GM12878 (cell line): Measurements from ENCODE around the gene GET3. TPM values are rescaled to one million over a fixed set of nuclear protein-coding genes. Genes with fewer than 3 reads are reported as not detected.
"Not testable (repeated sequence)": the region's sequence is repeated elsewhere in the genome, so short reads cannot be mapped to it uniquely, and the experiment has no call there.

Experiments
- ATAC-seq: fragments of 200-7000 bp; cut with Tn5 transposase; 3 replicates; pipeline ENCODE4 v1.9.1; 2020; ENCODE audit warnings: mild to moderate bottlenecking, moderate library complexity
- BruUV-seq: library from RNA; stranded (reverse); fragments of 400-500 nt; replicated peaks from 2 replicates; lab custom pipeline; 2021; lab: Mats Ljungman, UMichigan
- CTCF ChIA-PET: fragments of 300-600 bp; sonication (Branson Sonifier 250); formaldehyde crosslinking; extraction: SDS; loops from one replicate; lab custom pipeline; 2021; ENCODE audit warnings: inconsistent platforms; lab: Yijun Ruan, JAX
- POLR2A ChIA-PET: fragments of 350-600 bp; formaldehyde crosslinking; extraction: SDS; loops from one replicate; lab custom pipeline; 2021; ENCODE audit warnings: inconsistent platforms; lab: Charles Lee
- RAD21 ChIA-PET: fragments of 300-600 bp; sonication (Branson Sonifier 250); formaldehyde crosslinking; loops from one replicate; lab custom pipeline; 2023; ENCODE audit warnings: antibody characterized with exemption; ENCODE audit not compliant: unreplicated experiment; lab: Charles Lee
- SMC1A ChIA-PET: fragments of 300-600 bp; sonication (Branson Sonifier 250); formaldehyde crosslinking; loops from one replicate; lab custom pipeline; 2023; ENCODE audit not compliant: unreplicated experiment, uncharacterized antibody; lab: Charles Lee
- DNase-seq: peaks from one replicate; pipeline ENCODE4 v3.0.0-alpha.2; 2011; ENCODE audit warnings: low read depth, low spot score
- FAIRE-seq: peaks from 3 replicates; lab custom pipeline; 2011; peaks lifted over from hg19 to GRCh38; lab: Jason Lieb, UNC
- H2AFZ ChIP-seq: 2 replicates; pipeline ENCODE4 v1.6.0; 2011; ENCODE audit warnings: low read depth, low read length, control low read depth; ENCODE audit not compliant: control insufficient read depth
- H3K27ac ChIP-seq: 2 replicates; pipeline ENCODE4 v1.5.1; 2011; ENCODE audit warnings: control low read depth; ENCODE audit not compliant: control insufficient read depth, insufficient read depth
- H3K27me3 ChIP-seq, 2 experiments: replicated peaks in 1 of 2; 2 replicates each; pipeline versions ENCODE4 v1.6.0 to v1.6.1; 2011; ENCODE audit warnings: low read length in 1 of 2; ENCODE audit not compliant: control insufficient read depth in 2 of 2, insufficient read depth in 2 of 2
- H3K36me3 ChIP-seq, 2 experiments: 2 replicates each; pipeline ENCODE4 v1.5.1; 2011; ENCODE audit warnings: low read length in 1 of 2; ENCODE audit not compliant: control insufficient read depth in 2 of 2, insufficient read depth in 2 of 2
- H3K4me1 ChIP-seq: 2 replicates; pipeline ENCODE4 v1.6.1; 2011; ENCODE audit warnings: mild to moderate bottlenecking, low read length, moderate library complexity, mixed read lengths; ENCODE audit not compliant: control insufficient read depth, insufficient read depth
- H3K4me2 ChIP-seq: 2 replicates; pipeline ENCODE4 v1.6.0; 2011; ENCODE audit warnings: control low read depth; ENCODE audit not compliant: control insufficient read depth, insufficient read depth
- H3K4me3 ChIP-seq: fragments of 200-600 bp; sonication (generic); 2 replicates; pipeline ENCODE4 v1.5.1; 2016
- H3K79me2 ChIP-seq: 2 replicates; pipeline ENCODE4 v1.6.0; 2011; ENCODE audit warnings: low read length; ENCODE audit not compliant: control insufficient read depth, insufficient read depth
- H3K9ac ChIP-seq: 2 replicates; pipeline ENCODE4 v1.8.0; 2011; ENCODE audit warnings: low read length, control low read depth, mixed read lengths; ENCODE audit not compliant: control insufficient read depth, insufficient read depth
- H3K9me3 ChIP-seq: replicated peaks from 3 replicates; pipeline ENCODE4 v1.5.1; 2011; ENCODE audit warnings: mild to moderate bottlenecking, low read length; ENCODE audit not compliant: control insufficient read depth, insufficient read depth
- H4K20me1 ChIP-seq: 2 replicates; pipeline ENCODE4 v1.6.0; 2011; ENCODE audit not compliant: control insufficient read depth, insufficient read depth
- WGBS: methylation state at CpG from one replicate; pipeline ENCODE4 v1.1.6; 2016; ENCODE audit warnings: low lambda C conversion rate; ENCODE audit not compliant: insufficient replicate concordance, insufficient coverage; ENCODE audit errors: missing lambda C conversion rate; 5-methylcytosine and 5-hydroxymethylcytosine counted together
- in situ Hi-C: fragments of 300-500 bp; cut with MboI; formaldehyde crosslinking; loops from 9 replicates; pipeline ENCODE4 v1.14.3; 2018; ENCODE audit warnings: mixed read lengths
- intact Hi-C: fragments of 100-400 bp; cut with micrococcal nuclease; formaldehyde crosslinking; loops from one replicate; pipeline ENCODE4 v1.14.2; 2022; ENCODE audit not compliant: unreplicated experiment
- microRNA-seq: library from miRNA; unstranded; fragments of <30 nt; microRNA quantifications from one replicate; pipeline ENCODE4, GENCODE V29; 2018
- polyA plus RNA-seq, 11 experiments: library from polyadenylated mRNA; depleted of rRNA in 4 of 11; unstranded in 6 of 11; stranded (reverse) in 5 of 11; fragments of >200 nt; fragmentation: Nextera tagmentation in 4 of 11; fragmentation: Illumina TruSeq in 1 of 11; extraction: Ambion mirVana in 4 of 11; extraction: Trizol in 1 of 11; gene quantifications; 1 replicate in 1 of 11; 2 replicates in 10 of 11; pipeline versions ENCODE4 v1.2.1 to v1.2.3, GENCODE V29; 2011 to 2016; ENCODE audit warnings: inconsistent platforms in 2 of 11, missing spikeins in 2 of 11, low read depth in 1 of 11
- small RNA-seq: library from RNA; depleted of rRNA; stranded (forward); fragments of <200 nt; gene quantifications from one replicate; pipeline ENCODE3, GENCODE V24; 2014
- total RNA-seq, 4 experiments: library from RNA; depleted of rRNA in 3 of 4; stranded (reverse); fragments of >200 nt in 3 of 4; fragmentation: Illumina TruSeq in 1 of 4; extraction: Trizol in 1 of 4; gene quantifications; 2 replicates each; pipeline versions ENCODE4 v1.2.1 to v1.2.3, GENCODE V29; 2013 to 2021

Gene GET3
- total and polyA plus RNA-seq, 10 of the 15 experiments (the other 5 are each of a cell fraction or from before 2014, with no cell fraction given): 14.5 to 144 (median 97.2) TPM

GRCh38 chr19:12797607-12798006 is 60.3 kb downstream of the GET3 start:
- 85% methylated on average over 7 of the region's 7 CpGs for WGBS
- H3K4me1 ChIP-seq: peaks cover 28% of the 10 kb centered on the region
- in situ Hi-C loops: loop anchor here (5.0 kb wide), 1 partner anchor 35 kb away; no protein-coding TSS in a partner anchor

More at GRCh38 chr19:12797607-12798006, 60.3 kb downstream of the GET3 start:
- FAIRE-seq, BruUV-seq, H3K9me3 ChIP-seq, H3K9ac ChIP-seq, H3K27ac ChIP-seq, ATAC-seq, intact Hi-C loops, H3K4me3 ChIP-seq, DNase-seq, H3K36me3 ChIP-seq, H2AFZ ChIP-seq, H4K20me1 ChIP-seq, H3K4me2 ChIP-seq, H3K27me3 ChIP-seq: not testable (repeated sequence)
- POLR2A ChIA-PET: interaction anchor here (1.2 to 8.2 kb wide), 2 partner anchors 18 to 63 kb away, joined by 10 to 303 read pairs; partner anchors contain the start of genes HOOK2 and TRIR
- SMC1A ChIA-PET: interaction anchor here (0.6 to 11.5 kb wide), 7 partner anchors 18 to 1000 kb away, joined by 3 to 240 read pairs (median 4); no protein-coding TSS in a partner anchor
- peaks cover 24% of the 10 kb centered on the region for H3K79me2 ChIP-seq
- CTCF ChIA-PET: interaction anchor here (1.0 to 12.9 kb wide), 9 partner anchors 18 to 809 kb away, joined by 3 to 537 read pairs (median 4); partner anchors contain the start of genes GET3 and HOOK2
- RAD21 ChIA-PET: interaction anchor here (1.7 to 11.4 kb wide), 3 partner anchors 14 to 24 kb away, joined by 5 to 303 read pairs (median 23); partner anchors contain the start of gene HOOK2

Small RNAs within 50 kb of the gene (microRNA-seq; reads per million reads assigned to microRNA genes)
- not detected for gene MIR5684

Small RNAs within 50 kb of the gene (small RNA-seq; reads per million reads assigned to genes)
- not detected for gene MIR5684
- 41.0 reads per million, percentile 98 among the genes with 10 or more reads in this experiment for gene SNORD41

Other genes starting within 250 kb of the GET3 start
Only the 7 nearest of the 27 such genes appear.
- gene GNG14, start 49.5 kb upstream of the GET3 start, total RNA-seq (2014; rRNA removed): not detected in 2 replicates
- not detected in 2 replicates for gene GNG14, start 49.5 kb upstream of the GET3 start, total RNA-seq (2014; rRNA removed; fragmentation: Illumina TruSeq; extraction: Trizol)
- gene GNG14, start 49.5 kb upstream of the GET3 start, total RNA-seq (2021): not detected in 2 replicates
- gene GNG14, start 49.5 kb upstream of the GET3 start, polyA plus RNA-seq (2011; rRNA removed): not detected in 2 replicates
- not detected in 2 replicates for gene GNG14, start 49.5 kb upstream of the GET3 start, polyA plus RNA-seq (2014; fragmentation: Illumina TruSeq; extraction: Trizol)
- not detected for gene GNG14, start 49.5 kb upstream of the GET3 start, polyA plus RNA-seq (2014; fragmentation: Nextera tagmentation; extraction: Ambion mirVana)
- not detected in 2 replicates for gene GNG14, start 49.5 kb upstream of the GET3 start, polyA plus RNA-seq (2014; rRNA removed)
- not detected for gene GNG14, start 49.5 kb upstream of the GET3 start, polyA plus RNA-seq (2016; fragmentation: Nextera tagmentation; extraction: Ambion mirVana)
- gene FBXW9, start 40.9 kb upstream of the GET3 start, total RNA-seq (2014; rRNA removed): 11.8 and 14.8 TPM in 2 replicates
- 3.7 and 4.0 TPM in 2 replicates for gene FBXW9, start 40.9 kb upstream of the GET3 start, total RNA-seq (2014; rRNA removed; fragmentation: Illumina TruSeq; extraction: Trizol)
- 10.4 and 12.8 TPM in 2 replicates for gene FBXW9, start 40.9 kb upstream of the GET3 start, total RNA-seq (2021)
- gene FBXW9, start 40.9 kb upstream of the GET3 start, polyA plus RNA-seq (2011; rRNA removed): 1.8 and 4.3 TPM in 2 replicates
- gene FBXW9, start 40.9 kb upstream of the GET3 start, polyA plus RNA-seq (2014; fragmentation: Illumina TruSeq; extraction: Trizol): 0.16 and 1.5 TPM in 2 replicates
- gene FBXW9, start 40.9 kb upstream of the GET3 start, polyA plus RNA-seq (2014; fragmentation: Nextera tagmentation; extraction: Ambion mirVana): 1 to 10 TPM in 1 of 2 experiments, under 1 TPM in 1; 0.21 to 1.1 TPM
- gene FBXW9, start 40.9 kb upstream of the GET3 start, polyA plus RNA-seq (2014; rRNA removed): 13.7 and 14.4 TPM in 2 replicates
- gene FBXW9, start 40.9 kb upstream of the GET3 start, polyA plus RNA-seq (2016; fragmentation: Nextera tagmentation; extraction: Ambion mirVana): 10 to 100 TPM; 13.3 to 13.7 TPM
- 19.0 and 26.2 TPM in 2 replicates for gene TNPO2, start 13.6 kb upstream of the GET3 start, total RNA-seq (2014; rRNA removed)
- 29.4 and 33.0 TPM in 2 replicates for gene TNPO2, start 13.6 kb upstream of the GET3 start, total RNA-seq (2014; rRNA removed; fragmentation: Illumina TruSeq; extraction: Trizol)
- 79.2 and 99.7 TPM in 2 replicates for gene TNPO2, start 13.6 kb upstream of the GET3 start, total RNA-seq (2021)
- 50.1 and 90.8 TPM in 2 replicates for gene TNPO2, start 13.6 kb upstream of the GET3 start, polyA plus RNA-seq (2011; rRNA removed)
- gene TNPO2, start 13.6 kb upstream of the GET3 start, polyA plus RNA-seq (2014; fragmentation: Illumina TruSeq; extraction: Trizol): 26.3 and 49.0 TPM in 2 replicates
- gene TNPO2, start 13.6 kb upstream of the GET3 start, polyA plus RNA-seq (2014; fragmentation: Nextera tagmentation; extraction: Ambion mirVana): 1 to 10 TPM; 5.5 to 9.8 TPM
- gene TNPO2, start 13.6 kb upstream of the GET3 start, polyA plus RNA-seq (2014; rRNA removed): 75.5 and 82.0 TPM in 2 replicates
- gene TNPO2, start 13.6 kb upstream of the GET3 start, polyA plus RNA-seq (2016; fragmentation: Nextera tagmentation; extraction: Ambion mirVana): 10 to 100 TPM; 18.4 to 23.7 TPM
- 291 and 318 TPM in 2 replicates for gene TRIR, start 2.8 kb upstream of the GET3 start, total RNA-seq (2014; rRNA removed)
- 113 and 124 TPM in 2 replicates for gene TRIR, start 2.8 kb upstream of the GET3 start, total RNA-seq (2014; rRNA removed; fragmentation: Illumina TruSeq; extraction: Trizol)
- 202 and 213 TPM in 2 replicates for gene TRIR, start 2.8 kb upstream of the GET3 start, total RNA-seq (2021)
- 174 and 229 TPM in 2 replicates for gene TRIR, start 2.8 kb upstream of the GET3 start, polyA plus RNA-seq (2011; rRNA removed)
- 126 and 147 TPM in 2 replicates for gene TRIR, start 2.8 kb upstream of the GET3 start, polyA plus RNA-seq (2014; fragmentation: Illumina TruSeq; extraction: Trizol)
- gene TRIR, start 2.8 kb upstream of the GET3 start, polyA plus RNA-seq (2014; fragmentation: Nextera tagmentation; extraction: Ambion mirVana): 10 to 100 TPM; 59.7 to 96.0 TPM
- gene TRIR, start 2.8 kb upstream of the GET3 start, polyA plus RNA-seq (2014; rRNA removed): 426 and 483 TPM in 2 replicates
- gene TRIR, start 2.8 kb upstream of the GET3 start, polyA plus RNA-seq (2016; fragmentation: Nextera tagmentation; extraction: Ambion mirVana): 100 to 1,000 TPM; 193 to 202 TPM
- not detected in 2 replicates for gene BEST2, start 14.3 kb downstream of the GET3 start, total RNA-seq (2014; rRNA removed)
- gene BEST2, start 14.3 kb downstream of the GET3 start, total RNA-seq (2014; rRNA removed; fragmentation: Illumina TruSeq; extraction: Trizol): not detected in 2 replicates
- 0.08 TPM in 1 of 2 replicates, not detected in the other for gene BEST2, start 14.3 kb downstream of the GET3 start, total RNA-seq (2021)
- gene BEST2, start 14.3 kb downstream of the GET3 start, polyA plus RNA-seq (2011; rRNA removed): not detected in 2 replicates
- gene BEST2, start 14.3 kb downstream of the GET3 start, polyA plus RNA-seq (2014; fragmentation: Illumina TruSeq; extraction: Trizol): not detected in 2 replicates
- gene BEST2, start 14.3 kb downstream of the GET3 start, polyA plus RNA-seq (2014; fragmentation: Nextera tagmentation; extraction: Ambion mirVana): not detected
- 0.09 TPM in 1 of 2 replicates, not detected in the other for gene BEST2, start 14.3 kb downstream of the GET3 start, polyA plus RNA-seq (2014; rRNA removed)
- gene BEST2, start 14.3 kb downstream of the GET3 start, polyA plus RNA-seq (2016; fragmentation: Nextera tagmentation; extraction: Ambion mirVana): not detected
- gene HOOK2, start 38.1 kb downstream of the GET3 start, total RNA-seq (2014; rRNA removed): 5.8 and 6.8 TPM in 2 replicates
- 3.4 and 3.8 TPM in 2 replicates for gene HOOK2, start 38.1 kb downstream of the GET3 start, total RNA-seq (2014; rRNA removed; fragmentation: Illumina TruSeq; extraction: Trizol)
- 6.4 and 8.3 TPM in 2 replicates for gene HOOK2, start 38.1 kb downstream of the GET3 start, total RNA-seq (2021)
- gene HOOK2, start 38.1 kb downstream of the GET3 start, polyA plus RNA-seq (2011; rRNA removed): 3.3 and 3.5 TPM in 2 replicates
- 4.4 and 5.6 TPM in 2 replicates for gene HOOK2, start 38.1 kb downstream of the GET3 start, polyA plus RNA-seq (2014; fragmentation: Illumina TruSeq; extraction: Trizol)
- 1 to 10 TPM; 1.5 TPM for gene HOOK2, start 38.1 kb downstream of the GET3 start, polyA plus RNA-seq (2014; fragmentation: Nextera tagmentation; extraction: Ambion mirVana)
- gene HOOK2, start 38.1 kb downstream of the GET3 start, polyA plus RNA-seq (2014; rRNA removed): 8.6 and 9.6 TPM in 2 replicates
- gene HOOK2, start 38.1 kb downstream of the GET3 start, polyA plus RNA-seq (2016; fragmentation: Nextera tagmentation; extraction: Ambion mirVana): 1 to 10 TPM; 7.5 to 9.2 TPM
- 102 and 110 TPM in 2 replicates for gene JUNB, start 54.0 kb downstream of the GET3 start, total RNA-seq (2014; rRNA removed)
- gene JUNB, start 54.0 kb downstream of the GET3 start, total RNA-seq (2014; rRNA removed; fragmentation: Illumina TruSeq; extraction: Trizol): 15.2 and 17.0 TPM in 2 replicates
- gene JUNB, start 54.0 kb downstream of the GET3 start, total RNA-seq (2021): 116 and 123 TPM in 2 replicates
- gene JUNB, start 54.0 kb downstream of the GET3 start, polyA plus RNA-seq (2011; rRNA removed): 17.2 and 65.1 TPM in 2 replicates
- 0.51 and 4.8 TPM in 2 replicates for gene JUNB, start 54.0 kb downstream of the GET3 start, polyA plus RNA-seq (2014; fragmentation: Illumina TruSeq; extraction: Trizol)
- gene JUNB, start 54.0 kb downstream of the GET3 start, polyA plus RNA-seq (2014; fragmentation: Nextera tagmentation; extraction: Ambion mirVana): 1 to 10 TPM in 1 of 2 experiments, under 1 TPM in 1; 0.55 to 2.4 TPM
- gene JUNB, start 54.0 kb downstream of the GET3 start, polyA plus RNA-seq (2014; rRNA removed): 144 and 154 TPM in 2 replicates
- gene JUNB, start 54.0 kb downstream of the GET3 start, polyA plus RNA-seq (2016; fragmentation: Nextera tagmentation; extraction: Ambion mirVana): 10 to 100 TPM; 71.6 to 96.6 TPM